Choroid plexus epithelial cell (primary cell): ENCODE measurements around the gene JPH4.

Experiments
- DNase-seq: peaks from one replicate; pipeline ENCODE4 v3.0.0-alpha.2; 2010; ENCODE audit warnings: low read depth
- H3K4me3 ChIP-seq: 2 replicates; pipeline ENCODE4 v1.5.1; 2011; ENCODE audit warnings: low read depth, mild to moderate bottlenecking, control low read depth, low read length, moderate library complexity
- TF ChIP-seq, protein P1 (sequence below): conservative IDR thresholded peaks from 2 replicates; pipeline ENCODE4 v1.5.1; 2011; ENCODE audit warnings: low read depth, mild to moderate bottlenecking, control low read depth, inconsistent platforms, low read length, moderate library complexity

The JPH4 gene

GRCh38 chr14:23621932-23622730 lies 43.5 kb upstream of the JPH4 start:
- H3K4me3 ChIP-seq, result no peak overlapping the region
- no peak for DNase-seq
- TF ChIP-seq, protein P1, sequence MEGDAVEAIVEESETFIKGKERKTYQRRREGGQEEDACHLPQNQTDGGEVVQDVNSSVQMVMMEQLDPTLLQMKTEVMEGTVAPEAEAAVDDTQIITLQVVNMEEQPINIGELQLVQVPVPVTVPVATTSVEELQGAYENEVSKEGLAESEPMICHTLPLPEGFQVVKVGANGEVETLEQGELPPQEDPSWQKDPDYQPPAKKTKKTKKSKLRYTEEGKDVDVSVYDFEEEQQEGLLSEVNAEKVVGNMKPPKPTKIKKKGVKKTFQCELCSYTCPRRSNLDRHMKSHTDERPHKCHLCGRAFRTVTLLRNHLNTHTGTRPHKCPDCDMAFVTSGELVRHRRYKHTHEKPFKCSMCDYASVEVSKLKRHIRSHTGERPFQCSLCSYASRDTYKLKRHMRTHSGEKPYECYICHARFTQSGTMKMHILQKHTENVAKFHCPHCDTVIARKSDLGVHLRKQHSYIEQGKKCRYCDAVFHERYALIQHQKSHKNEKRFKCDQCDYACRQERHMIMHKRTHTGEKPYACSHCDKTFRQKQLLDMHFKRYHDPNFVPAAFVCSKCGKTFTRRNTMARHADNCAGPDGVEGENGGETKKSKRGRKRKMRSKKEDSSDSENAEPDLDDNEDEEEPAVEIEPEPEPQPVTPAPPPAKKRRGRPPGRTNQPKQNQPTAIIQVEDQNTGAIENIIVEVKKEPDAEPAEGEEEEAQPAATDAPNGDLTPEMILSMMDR, result no peak

DNA sequence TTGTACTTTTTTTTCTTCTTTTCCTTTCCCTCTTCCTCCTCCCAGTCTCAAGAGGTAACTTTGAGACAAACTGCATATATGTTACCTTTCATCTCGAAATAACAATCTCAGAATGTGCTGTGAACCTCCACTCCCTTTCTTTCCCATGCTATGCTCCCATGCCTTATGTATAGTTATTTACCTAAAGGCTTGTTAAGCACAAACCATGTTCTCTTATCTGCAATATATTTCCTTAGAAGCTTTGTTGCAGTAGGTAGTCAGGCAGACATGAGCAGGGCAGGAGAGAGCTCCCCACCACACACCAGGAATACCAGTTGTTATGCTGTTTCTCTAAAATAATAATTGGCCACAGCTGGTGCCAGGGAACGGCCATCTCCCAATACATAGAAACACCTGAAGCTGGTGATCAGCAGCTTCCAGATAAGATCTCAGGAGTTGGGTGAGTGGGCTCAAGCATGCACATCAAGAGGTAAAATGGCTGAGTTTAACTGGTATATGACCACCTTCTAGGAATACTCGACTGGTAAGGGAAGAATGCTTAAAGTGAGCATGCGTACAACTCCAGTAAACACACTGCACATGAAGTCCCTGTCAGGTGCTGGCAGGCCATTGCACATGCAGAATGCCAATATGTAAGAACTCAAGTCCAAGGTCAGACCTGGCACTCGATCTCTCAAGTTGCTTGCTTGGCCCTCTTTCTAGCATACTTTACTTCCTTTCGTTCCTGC lies 42.8 kb upstream of the JPH4 start:
- TF ChIP-seq, protein P1, result no peak

DNA sequence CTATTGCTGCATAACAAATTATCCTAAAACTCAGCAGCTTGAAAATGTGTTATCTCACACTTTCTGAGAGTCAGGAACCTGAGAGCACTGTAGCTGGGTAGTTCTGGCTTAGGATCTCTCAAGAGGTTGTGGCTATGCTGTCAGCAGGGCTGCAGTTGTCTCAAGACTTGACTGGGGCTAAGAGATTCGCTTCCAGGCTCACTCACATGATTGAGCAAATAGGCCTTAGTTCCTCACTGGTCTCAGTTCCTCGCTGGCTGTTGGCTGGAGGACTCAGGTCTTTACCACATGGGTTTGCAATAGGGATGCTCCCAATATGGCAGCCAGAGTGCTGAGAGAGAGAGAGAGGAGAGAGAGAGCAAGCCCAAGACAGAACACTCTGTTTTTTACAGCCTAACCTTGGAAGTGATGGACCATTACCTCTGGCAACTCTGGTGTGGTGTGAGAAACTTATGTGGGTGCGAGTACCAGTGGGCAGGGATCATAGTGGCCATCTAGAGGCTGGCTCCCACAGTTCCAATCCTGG lies 41.6 kb upstream of the JPH4 start:
- TF ChIP-seq, protein P1, result no peak
- no peak for DNase-seq
- no peak overlapping the region for H3K4me3 ChIP-seq

More for the DNA sequence above, 42.8 kb upstream of the JPH4 start:
- no peak for DNase-seq
- no peak overlapping the region for H3K4me3 ChIP-seq

- no peak for DNase-seq
These were observed 39.9 kb upstream of the JPH4 start for GRCh38 chr14:23618415-23618988.

DNA sequence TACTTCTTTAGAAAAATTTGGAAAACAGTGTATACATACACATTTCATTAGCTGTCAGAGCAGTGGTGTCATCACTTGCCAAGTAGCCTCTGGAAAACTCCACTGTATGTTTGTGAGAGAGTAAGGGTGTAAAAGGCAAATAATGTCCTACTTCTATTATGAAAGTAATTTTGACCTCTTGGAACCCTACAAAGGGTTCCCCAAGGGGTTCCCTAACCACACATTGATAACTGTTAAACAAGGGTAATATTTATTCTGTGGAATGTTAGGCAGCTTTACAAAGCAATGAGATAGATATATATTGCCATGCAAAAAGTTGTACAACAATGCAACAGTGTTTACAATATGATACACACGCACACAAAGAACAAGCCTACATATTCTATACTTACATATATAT lies 38.9 kb upstream of the JPH4 start:
- H3K4me3 ChIP-seq, result no peak overlapping the region
- no peak for DNase-seq
- TF ChIP-seq, protein P1, result no peak

More at GRCh38 chr14:23618415-23618988, 39.9 kb upstream of the JPH4 start:
- H3K4me3 ChIP-seq, result no peak overlapping the region
- TF ChIP-seq, protein P1, result no peak

GRCh38 chr14:23615856-23616255 lies 37.3 kb upstream of the JPH4 start:
- H3K4me3 ChIP-seq, result no peak overlapping the region
- TF ChIP-seq, protein P1, result no peak
- DNase-seq, result no peak
